GM13977 (cell line): Measurements from ENCODE around the gene CDCA8.

Experiments used
- DNase-seq: peaks from one replicate; pipeline ENCODE4 v3.0.0; 2012; ENCODE audit warnings: low spot score
- in situ Hi-C: fragments of 300-500 bp; cut with MboI; formaldehyde crosslinking; loops from one replicate; pipeline ENCODE4 v1.12.0; 2022; ENCODE audit warnings: low sequenced_read_pairs, low pct_unique_long_range_greater_than_20kb, mixed read lengths, inconsistent platforms; ENCODE audit not compliant: unreplicated experiment
- TF ChIP-seq, protein P1 (sequence below): IDR thresholded peaks from 2 replicates; pipeline ENCODE4 v1.5.1; 2012; ENCODE audit warnings: mild to moderate bottlenecking, control low read depth; ENCODE audit not compliant: insufficient read depth; ENCODE audit errors: extremely low read depth, missing control alignments

CDCA8 gene

DNA sequence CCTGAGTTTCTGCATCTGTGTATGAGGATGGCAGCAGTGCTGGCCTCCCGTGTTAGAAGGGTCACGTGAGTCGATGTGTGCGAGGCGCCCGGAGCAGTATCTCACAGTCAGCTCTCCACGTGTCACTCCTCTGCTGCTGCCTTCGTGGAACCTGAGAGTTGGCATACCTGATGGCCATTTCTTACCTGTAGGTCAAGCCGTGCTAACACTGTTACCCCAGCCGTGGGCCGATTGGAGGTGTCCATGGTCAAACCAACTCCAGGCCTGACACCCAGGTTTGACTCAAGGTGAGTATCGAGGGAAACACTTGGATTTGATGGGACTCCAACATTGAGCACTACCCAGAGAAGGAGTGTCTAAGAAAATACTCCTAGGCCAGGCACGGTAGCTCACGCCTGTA, 10.7 kb downstream of the CDCA8 start:
- no peak for DNase-seq
- TF ChIP-seq, protein P1, sequence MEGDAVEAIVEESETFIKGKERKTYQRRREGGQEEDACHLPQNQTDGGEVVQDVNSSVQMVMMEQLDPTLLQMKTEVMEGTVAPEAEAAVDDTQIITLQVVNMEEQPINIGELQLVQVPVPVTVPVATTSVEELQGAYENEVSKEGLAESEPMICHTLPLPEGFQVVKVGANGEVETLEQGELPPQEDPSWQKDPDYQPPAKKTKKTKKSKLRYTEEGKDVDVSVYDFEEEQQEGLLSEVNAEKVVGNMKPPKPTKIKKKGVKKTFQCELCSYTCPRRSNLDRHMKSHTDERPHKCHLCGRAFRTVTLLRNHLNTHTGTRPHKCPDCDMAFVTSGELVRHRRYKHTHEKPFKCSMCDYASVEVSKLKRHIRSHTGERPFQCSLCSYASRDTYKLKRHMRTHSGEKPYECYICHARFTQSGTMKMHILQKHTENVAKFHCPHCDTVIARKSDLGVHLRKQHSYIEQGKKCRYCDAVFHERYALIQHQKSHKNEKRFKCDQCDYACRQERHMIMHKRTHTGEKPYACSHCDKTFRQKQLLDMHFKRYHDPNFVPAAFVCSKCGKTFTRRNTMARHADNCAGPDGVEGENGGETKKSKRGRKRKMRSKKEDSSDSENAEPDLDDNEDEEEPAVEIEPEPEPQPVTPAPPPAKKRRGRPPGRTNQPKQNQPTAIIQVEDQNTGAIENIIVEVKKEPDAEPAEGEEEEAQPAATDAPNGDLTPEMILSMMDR = no peak
- in situ Hi-C loops = no loop called here

DNA sequence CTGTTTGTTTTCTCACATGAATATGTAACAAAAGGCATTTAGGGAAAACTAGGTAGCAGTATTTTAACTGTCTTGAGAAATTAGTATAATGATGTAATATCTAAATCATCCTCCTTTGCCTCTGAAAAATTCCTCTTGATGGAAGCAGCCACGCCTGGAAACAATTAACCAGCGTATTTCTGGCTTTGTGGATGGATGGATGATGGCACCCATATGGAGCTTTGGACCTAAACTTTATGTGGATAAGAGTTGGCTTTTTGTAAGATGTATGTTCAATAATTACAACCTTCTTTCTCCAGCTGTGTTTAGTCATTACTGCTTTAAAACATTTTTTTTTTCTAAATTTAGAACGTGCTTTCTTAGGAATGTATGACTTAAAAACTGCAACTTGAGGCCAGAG, 12.7 kb downstream of the CDCA8 start:
- no peak for DNase-seq
- TF ChIP-seq, protein P1 = no peak
- in situ Hi-C loops = no loop called here

DNA sequence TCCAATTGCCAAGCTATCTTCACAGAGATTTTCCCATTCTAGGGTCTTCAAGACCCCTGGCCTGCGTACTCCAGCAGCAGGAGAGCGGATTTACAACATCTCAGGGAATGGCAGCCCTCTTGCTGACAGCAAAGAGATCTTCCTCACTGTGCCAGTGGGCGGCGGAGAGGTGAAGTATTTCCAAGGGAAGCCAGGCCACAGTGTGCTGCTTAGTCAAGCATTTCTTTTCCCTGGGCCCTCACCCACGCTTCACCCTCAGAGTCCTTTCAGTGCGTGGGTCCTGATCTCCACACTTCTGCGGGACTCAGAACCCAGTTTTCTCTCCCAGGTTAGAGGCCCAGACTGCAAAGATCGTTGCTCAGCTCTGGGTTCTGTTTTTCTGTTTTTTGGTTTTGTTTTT, 13.1 kb downstream of the CDCA8 start:
- no peak for DNase-seq
- in situ Hi-C loops = no loop called here
- TF ChIP-seq, protein P1 = no peak

DNA sequence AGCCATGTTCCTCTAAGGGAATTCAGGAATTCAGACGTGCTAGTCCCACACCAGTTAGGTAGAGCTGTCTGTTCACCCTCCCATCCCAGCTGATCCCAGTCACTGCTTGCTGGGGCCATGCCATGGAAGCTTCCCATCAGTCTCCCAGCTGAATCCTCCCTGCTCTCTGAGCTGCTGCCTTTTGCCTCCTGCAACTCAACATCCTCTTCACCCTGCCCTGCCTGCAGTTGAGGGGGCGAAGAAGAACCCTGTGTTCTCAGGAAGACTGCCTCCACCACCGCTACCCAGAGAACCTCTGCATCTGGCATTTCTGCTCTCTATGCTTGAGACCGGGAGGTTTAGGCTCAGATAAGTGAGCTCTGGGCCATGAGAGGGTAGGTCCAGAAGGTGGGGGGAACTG, 16.2 kb downstream of the CDCA8 start:
- TF ChIP-seq, protein P1 = no peak
- DNase-seq = no peak
- in situ Hi-C loops = no loop called here

DNA sequence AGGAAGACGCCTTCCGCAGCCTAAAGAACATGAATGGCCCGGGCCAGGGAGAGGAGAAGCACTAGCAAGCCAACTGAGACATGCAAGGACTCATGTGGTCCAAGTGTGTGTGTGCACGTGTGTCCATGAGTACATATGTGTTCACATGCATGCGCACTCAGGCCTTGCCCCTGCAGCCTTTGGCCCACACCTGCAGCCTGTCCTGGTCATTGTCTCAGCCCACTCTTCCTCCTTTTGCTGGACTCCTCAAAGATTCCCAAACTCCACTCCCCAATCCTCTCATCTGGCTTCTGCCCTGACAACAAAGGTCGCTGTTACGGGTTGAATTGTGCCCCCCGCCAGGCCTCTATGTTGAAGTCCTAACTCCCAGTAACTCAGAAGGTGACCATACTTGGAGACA, 21.9 kb downstream of the CDCA8 start:
- in situ Hi-C loops = no loop called here
- TF ChIP-seq, protein P1 = no peak
- DNase-seq = no peak

DNA sequence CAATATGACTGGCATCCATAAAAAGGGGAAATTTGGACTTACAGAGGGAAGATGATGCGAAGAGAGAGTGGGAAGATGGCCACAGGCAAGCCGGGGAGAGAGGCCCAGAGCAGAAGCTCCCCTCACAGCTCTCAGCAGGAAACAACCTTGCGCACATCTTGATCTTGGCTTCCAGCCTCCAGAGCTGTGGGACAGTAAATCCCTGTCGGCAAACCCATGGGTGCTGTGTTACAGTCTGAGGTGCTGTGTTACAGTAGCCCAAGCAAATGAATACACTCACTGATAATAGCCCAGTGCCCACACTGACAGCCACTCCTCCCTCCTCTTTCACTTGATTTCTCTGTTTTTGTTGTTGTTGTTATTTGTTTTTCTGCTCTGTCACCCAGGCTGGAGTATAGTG, 22.4 kb downstream of the CDCA8 start:
- no peak for DNase-seq
- in situ Hi-C loops = no loop called here
- TF ChIP-seq, protein P1 = no peak

DNA sequence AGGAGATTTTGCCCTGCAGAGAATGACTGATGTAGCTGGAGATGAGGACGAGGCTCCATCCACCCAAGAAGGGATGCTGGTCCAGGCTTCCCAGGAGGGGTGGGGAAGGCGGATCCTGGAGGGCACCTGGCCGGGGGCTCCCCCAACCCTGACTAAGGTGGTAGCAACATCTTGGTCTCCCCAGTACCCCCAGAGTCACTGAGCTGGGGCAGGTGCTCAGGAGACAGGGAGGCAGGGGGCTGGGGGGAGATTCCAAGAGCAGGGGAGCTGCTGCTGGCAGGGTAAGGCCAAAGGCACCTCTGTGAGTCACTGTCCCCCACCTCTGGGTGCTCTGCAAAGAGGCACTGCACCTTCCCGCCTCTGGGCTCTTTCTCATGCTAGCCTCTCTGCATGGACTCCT, 24.0 kb downstream of the CDCA8 start:
- in situ Hi-C loops = no loop called here
- TF ChIP-seq, protein P1 = no peak
- no peak for DNase-seq
